Stimulated activated CD4-positive, alpha-beta T cell treated with anti-CD3 and anti-CD28 coated beads, Interleukin-15, amount 100 ng/mL, for 24 hours (primary cell): ENCODE data around the gene PGF.
A peak's percentile ranks its signal among the peaks of the same experiment; 100 is the strongest.

Source experiments
- DNase-seq: peaks from one replicate; pipeline ENCODE4 v3.0.0-alpha.2; 2020

Gene PGF

GRCh38 chr14:74954947-74955228 lies 509 bp downstream of the PGF start:
- DNase-seq, result no peak

GRCh38 chr14:74954232-74954946 lies 1.0 kb downstream of the PGF start:
- DNase-seq, result no peak

DNA sequence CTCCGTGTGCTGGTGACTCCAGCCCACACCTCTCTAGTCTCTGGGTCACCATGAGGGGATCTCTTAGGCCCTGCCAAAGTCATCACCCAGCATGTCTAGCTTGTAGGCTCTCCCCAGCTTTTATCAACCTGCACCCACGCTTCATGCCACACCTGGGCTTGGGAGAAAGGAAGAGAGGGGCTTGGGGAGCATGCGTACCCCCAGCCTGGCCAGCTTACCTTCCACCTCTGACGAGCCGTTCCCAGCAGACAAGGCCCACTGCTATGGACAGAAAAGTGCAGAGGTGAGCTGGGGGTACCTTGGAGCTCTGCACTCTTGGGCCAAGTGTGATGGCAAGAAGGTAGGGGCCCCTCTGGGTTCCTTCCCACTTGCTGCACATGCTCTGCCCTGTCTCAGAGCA lies 1.7 kb downstream of the PGF start:
- DNase-seq, result no peak

- DNase-seq, result no peak
These were observed 2.5 kb downstream of the PGF start for GRCh38 chr14:74952697-74953484.

DNA sequence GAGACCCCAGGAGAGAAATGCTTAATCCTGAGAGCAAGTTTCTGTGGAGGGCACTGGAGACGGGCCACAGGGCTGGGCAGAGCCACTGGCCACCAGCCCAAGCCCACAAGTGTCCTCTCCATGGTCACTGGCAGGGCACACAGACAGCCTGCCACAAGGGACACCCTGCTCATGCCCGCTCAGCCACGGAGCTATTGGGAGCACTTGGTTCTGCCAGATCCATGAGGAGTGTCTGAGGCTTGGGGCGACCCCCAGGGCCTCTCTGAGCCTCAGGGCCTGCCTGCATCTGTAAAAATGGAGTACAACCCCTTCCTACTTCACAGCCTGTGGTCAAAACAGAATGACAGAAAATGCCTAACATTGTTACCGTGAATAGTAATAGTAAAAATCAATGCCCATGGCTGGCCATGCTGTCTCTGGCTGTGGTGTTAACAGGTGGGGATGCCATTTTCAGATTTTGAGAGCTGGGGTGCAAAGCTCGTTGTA lies 3.2 kb downstream of the PGF start:
- no peak for DNase-seq

GRCh38 chr14:74951443-74952179 lies 3.8 kb downstream of the PGF start:
- no peak for DNase-seq

GRCh38 chr14:74950795-74951442 lies 4.5 kb downstream of the PGF start:
- DNase-seq, result no peak

DNA sequence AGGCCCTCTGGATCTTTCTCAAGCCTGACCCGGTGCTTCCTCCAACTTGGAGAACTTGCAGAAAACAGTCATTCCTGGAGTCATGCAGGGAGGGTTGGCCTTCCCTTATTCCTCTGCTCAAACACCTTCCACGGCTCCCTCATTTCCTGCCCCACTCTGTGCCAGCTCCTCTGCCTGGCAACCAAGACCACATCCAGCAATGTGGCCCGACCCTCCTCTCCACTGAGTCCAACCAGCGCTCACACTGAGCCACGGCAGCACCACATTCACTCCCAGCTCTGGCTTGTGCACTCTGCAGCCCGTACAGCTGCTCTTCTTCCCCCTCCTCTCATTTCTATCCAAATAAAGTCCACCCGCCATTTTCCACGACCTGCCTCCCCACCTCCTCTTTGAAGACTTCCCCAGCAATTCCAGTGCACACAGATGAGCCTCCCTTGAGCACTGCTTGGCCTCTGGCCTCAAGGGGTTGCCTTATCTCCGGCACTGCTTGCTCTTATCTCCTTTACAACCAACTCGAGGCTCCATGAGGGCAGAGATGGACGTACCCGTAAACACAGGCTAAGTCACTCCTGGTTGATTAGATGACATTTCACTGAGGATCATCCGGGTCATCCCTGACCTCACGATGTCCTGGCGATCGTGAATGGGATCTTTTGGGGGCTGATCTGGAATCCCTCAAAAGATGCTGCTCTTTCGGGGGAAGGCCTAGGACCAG lies 5.4 kb downstream of the PGF start:
- no peak for DNase-seq

DNA sequence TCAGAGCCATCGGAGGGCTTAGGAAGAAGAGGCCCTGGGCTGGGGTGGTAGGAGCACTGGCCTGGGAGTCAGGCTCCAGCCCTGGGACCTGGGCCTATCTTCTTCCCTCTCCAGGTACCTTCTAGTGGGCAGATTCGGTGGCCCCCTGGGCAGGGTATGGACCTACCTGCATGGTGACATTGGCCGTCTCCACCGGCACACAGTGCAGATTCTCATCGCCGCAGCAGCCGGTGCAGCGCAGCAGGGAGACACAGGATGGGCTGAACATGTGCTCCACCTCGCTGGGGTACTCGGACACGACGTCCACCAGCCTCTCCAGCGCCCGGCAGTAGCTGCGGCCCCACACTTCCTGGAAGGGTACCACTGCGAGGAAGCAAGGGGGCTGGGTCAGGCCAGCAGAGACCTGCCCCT lies 6.2 kb downstream of the PGF start:
- no peak for DNase-seq

DNA sequence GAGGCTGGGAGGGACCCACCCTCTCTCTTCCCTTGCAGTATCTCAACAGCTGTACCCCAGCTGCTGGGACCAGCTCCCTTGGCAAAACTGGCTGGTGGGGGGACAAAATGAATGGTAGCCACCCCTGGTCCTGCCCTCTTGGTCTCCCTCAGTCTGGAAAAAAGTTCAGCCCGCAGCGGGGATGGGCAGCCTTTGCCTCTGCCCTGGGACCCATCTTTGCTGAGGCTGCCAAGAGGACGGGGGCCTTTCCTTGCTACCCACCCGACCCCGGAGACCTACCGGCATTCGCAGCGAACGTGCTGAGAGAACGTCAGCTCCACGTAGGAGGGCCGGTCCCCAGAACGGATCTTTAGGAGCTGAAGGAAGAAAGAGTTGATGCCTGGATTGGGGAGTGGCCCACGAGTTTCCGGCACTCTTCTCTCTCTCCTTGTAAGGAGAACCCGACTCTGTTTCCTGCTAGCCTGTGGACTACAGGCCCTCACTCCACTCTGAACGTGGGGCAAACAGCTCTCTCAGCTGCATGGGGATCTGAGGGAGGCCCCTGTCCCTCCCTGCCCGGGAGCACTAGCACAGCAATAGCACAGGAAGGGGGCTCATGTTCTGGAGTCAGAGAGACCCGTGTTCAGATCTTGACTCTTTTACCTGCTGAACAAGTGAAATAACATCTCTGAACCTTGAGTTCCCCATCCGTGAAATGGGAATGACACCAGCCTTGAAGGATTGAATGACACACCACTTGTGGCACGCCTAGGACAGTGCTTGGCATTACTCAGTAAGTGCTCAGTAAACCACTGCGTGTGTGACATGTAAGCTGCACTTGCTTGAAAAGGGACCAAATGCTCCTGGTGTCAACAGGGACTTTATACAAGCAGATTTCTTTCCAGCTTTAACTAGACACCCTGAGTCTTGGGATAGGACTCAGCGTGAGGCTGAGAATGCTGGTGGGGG lies 6.9 kb downstream of the PGF start:
- DNase-seq, result no peak

DNA sequence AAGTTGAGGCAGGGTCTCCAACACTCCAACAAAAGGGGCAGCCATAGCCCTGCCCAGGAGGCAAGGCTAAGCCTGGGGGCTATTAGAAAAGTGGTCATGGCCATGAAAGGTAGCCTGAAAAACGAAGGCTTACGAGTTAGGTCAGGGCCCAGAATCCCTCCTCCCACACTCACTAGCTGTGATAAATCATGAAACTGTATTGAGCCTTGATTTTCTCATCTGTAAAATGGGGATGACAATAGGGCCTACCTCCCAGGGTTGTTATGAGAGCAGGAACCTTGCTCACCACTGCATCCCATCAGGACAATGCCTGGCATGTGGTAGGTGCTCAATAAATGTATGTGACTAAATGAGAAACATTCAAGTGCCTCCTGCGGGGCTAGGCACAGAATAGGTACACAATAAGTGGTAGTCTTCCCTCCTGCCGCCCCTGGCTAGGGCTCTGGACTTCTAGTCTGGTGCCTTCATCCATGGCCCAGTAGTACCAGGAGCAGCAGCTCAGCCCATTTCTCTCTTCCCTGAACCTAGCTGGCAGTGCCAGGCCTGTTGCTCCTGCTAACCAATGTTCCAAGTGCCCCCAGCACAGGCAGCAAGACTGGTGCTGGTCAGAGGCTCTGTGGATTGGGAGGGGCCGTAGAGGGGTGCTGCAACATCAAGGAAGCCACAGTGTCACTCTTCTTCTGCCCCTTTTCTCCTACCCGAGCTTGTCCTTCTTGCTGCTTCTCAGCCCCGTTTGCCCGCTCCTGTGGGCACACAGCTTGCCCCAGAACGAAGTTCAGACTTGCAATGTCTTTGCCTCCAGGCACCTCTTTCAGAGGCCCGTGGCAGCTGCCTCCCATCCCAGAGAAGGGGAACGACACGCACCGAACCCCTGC lies 7.8 kb downstream of the PGF start:
- no peak for DNase-seq

DNA sequence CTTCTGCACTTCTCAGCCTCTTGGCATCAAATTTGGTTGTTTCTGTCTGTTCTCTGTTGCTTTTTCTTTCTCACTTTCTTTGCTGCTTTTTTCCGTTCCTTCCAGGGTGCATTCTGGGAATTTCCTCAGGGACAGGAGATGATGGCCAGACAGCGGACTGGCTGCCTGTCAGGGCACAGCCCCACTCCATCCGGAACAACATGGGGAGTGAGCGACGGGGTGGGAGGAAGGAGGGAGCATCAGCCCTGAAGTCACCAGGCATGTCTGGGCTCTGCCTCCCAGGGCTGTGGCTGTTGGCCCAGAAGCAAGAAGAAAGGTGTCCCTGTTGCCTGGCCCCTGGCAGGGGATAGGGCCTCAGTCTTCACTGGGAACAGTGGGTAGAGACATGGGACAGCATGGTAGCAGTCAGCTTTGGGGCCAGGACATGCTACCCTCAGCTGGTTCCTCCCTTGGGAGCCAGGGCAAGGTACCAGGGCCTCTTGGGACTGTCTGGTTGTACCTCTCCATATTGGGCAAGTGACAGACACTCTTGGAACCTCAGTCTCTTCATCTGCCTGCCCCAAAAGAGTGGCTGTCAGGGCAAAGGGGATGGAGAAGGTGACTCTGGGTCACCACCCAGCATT lies 8.6 kb downstream of the PGF start:
- DNase-seq, result no peak

DNA sequence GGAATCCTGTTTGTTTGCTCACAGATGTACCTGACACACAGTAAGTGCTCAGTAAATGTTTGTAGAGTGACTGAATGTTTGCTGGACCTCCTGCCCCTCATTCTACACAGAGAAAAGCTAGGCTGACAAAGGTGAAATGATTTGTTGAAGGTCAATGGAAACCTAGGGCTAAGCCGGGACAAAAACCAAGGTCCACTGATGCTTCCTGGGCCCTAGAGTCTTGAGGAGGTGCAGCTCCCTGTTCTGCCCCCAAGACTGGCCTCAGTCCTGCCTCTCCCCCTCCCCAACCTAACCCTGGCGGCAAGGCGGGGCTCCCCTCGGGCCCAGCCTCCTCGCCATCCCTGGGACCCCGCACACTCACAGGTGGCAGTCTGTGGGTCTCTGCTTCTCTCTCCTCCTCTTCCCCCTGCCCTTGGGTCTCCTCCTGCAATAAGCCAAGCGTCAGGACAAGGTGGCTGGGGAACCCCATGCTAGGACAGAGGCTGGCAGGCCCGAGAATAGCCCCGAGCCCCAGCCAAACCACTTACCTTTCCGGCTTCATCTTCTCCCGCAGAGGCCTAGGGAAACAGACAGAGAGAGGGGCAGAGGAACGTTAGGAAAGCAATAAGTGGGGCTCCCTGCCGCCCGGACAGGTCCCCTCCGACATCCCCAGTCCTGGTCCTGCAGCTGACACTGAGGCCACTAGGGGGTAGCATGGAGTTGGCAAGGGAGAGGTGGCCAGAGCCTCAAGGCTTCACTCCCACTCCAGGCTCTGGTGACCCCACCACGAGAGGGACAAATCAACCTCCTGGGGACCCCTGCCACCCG lies 9.3 kb downstream of the PGF start:
- peak; percentile 83 for DNase-seq

DNA sequence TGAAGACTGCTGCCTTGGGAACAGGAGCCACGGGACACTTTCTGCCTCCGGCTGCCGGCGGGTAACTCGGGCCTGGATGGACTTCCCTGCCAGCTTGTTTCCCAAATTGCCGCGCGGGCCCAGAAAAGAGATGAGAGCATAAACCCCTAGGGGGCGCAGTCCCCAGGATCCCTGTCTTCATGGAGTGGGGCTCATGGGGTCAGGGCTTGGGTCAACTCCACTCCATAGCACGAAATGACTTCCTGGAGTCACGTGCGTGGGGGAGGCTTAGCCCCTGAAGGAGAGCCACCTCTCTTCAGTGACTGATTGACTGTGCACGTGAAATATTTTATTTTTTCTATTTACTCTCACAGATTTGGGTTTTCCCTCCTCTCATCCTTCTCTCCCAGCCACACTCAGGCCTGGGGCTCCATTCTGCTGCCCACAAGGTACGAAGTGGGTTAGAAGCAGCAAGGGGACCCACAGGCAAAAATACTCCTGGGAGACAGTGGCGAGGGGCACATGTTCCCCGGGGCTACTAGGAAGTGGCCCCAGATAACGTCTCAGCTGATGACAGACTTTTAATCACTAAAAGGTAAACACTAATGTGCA lies 10.0 kb downstream of the PGF start:
- DNase-seq, result peak; percentile 49

- DNase-seq, result peak; percentile 49
These were observed 12.8 kb downstream of the PGF start for GRCh38 chr14:74942608-74943007.

DNA sequence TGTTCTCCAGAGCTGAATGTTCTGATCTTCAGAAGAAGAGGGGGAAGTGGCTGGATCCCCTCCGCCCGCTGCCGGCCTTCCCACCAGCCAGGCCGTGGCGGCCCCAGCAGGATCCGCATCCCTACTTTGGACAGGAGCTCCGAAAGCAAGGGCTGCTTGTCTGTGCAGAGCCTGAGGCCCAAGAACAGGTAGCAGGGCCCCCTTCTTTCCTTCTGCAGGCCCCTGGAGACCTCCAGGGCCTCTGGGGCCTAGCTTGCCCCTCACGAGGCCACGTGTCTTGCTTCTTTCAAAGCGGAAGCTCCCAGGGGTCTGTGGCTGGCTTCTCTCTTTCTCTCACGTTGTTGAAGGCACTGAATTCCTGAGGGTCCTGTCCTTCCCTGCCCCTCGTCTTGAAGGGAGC lies 13.2 kb downstream of the PGF start:
- DNase-seq, result no peak

DNA sequence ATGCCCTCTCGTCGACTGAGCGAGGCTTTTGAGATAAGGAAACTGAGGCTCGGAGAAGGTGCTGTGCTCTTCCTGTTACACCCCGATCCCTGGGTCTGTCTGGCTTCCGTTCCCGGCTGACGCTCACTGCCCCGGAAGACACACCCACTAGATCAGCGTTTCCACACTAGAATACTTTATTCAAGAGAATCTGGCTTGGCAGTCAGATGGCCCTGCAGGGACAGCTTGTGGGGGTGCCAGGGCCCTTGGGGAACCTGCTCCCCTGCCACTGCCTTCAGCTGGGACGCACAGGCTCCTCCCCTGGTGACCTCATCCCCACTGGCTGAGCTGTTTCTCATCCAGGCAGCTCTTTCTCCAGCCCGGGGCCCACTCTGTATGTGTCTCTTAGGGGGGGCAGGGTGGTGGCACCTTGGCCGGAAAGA lies 13.7 kb downstream of the PGF start:
- DNase-seq, result peak; percentile 81

DNA sequence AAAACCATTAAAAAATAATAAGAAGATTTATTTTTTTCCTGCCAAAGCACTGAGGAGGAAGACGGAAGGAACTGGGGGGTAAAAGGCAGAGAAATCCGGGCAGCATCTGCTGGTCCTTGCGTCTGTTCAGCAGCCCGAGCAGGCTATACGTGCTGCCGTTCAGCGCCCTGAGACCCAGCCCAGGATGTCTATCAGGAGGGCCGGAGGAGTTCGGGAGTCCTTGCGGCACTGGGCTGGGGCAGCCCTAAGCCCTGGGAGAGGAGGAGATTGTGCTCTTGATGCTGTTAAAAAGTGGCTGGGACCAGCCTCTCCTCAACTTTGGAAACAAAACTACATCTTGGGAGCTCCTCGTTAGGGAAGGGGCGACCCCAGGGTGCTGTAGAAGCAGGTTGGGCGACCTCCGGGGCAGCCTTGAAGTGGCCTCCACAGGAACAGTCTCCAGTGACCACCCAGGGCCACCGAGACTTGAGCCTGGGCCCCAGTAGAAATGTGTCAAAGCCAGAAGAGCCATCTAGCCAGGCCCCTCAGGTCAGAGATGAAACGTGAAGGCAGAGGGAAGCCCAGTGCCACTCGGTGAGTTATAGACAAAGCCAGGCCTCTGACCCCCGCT lies 14.3 kb downstream of the PGF start:
- DNase-seq, result no peak
